T1000 (cell line): Measurements from ENCODE around the gene GSTM4.
A peak's percentile ranks its signal among the peaks of the same experiment; 100 is the strongest.

Experiments
- DNase-seq: peaks from one replicate; lab custom pipeline; 2025; ENCODE audit warnings: mixed read lengths; lab: John Stamatoyannopoulos, UW

GSTM4 gene

GRCh38 chr1:109655615-109656519 is at the start of gene GSTM4:
Gene GSTM4 (plus strand): TSS chr1:109656099. CDS start chr1:109656390, 291 bp downstream.
- DNase-seq = peak; percentile 61

GRCh38 chr1:109609881-109610280 is 46.0 kb upstream of the GSTM4 start:
- DNase-seq = no peak

- no peak for DNase-seq
These were observed 45.1 kb upstream of the GSTM4 start for GRCh38 chr1:109610609-109611307.

- no peak for DNase-seq
These were observed 44.5 kb upstream of the GSTM4 start for GRCh38 chr1:109611308-109611990.

- DNase-seq = no peak
These were observed 42.3 kb upstream of the GSTM4 start for GRCh38 chr1:109613361-109614147.

GRCh38 chr1:109615879-109616278 is 40.0 kb upstream of the GSTM4 start:
- no peak for DNase-seq

- DNase-seq = no peak
These were observed 39.5 kb upstream of the GSTM4 start for GRCh38 chr1:109616391-109616790.

- DNase-seq = no peak
These were observed 38.6 kb upstream of the GSTM4 start for GRCh38 chr1:109617291-109617801.

GRCh38 chr1:109618661-109619575 is 37.0 kb upstream of the GSTM4 start:
- DNase-seq = no peak

- peak; percentile 47 for DNase-seq
These were observed 36.1 kb upstream of the GSTM4 start, which contains the start of the genes AMPD2 and GNAT2 for GRCh38 chr1:109619576-109620400. Gene AMPD2 (plus strand): TSS chr1:109619837. CDS start chr1:109621176, 1,339 bp downstream. Gene GNAT2 (minus strand): TSS chr1:109619616. CDS start chr1:109612870, 6,746 bp downstream.

GRCh38 chr1:109620401-109620791 is 35.5 kb upstream of the GSTM4 start:
- peak; percentile 66 for DNase-seq

- peak; percentile 85 for DNase-seq
These were observed 35.0 kb upstream of the GSTM4 start for GRCh38 chr1:109620841-109621286.

GRCh38 chr1:109621379-109622136 is 34.3 kb upstream of the GSTM4 start:
- DNase-seq = no peak

GRCh38 chr1:109622137-109622892 is 33.6 kb upstream of the GSTM4 start:
- DNase-seq = no peak

- no peak for DNase-seq
These were observed 33.0 kb upstream of the GSTM4 start for GRCh38 chr1:109622895-109623294.

GRCh38 chr1:109623601-109624161 is 32.2 kb upstream of the GSTM4 start:
- DNase-seq = no peak
